KOPT-K1 (cell line): ENCODE data around the gene SGTA.

Experiments used
- H3K27ac ChIP-seq: fragments of 200-600 bp; sonication (generic); 2 replicates; pipeline ENCODE4 v1.5.1; 2016; ENCODE audit warnings: antibody characterized with exemption, mild to moderate bottlenecking, low read depth, low read length; ENCODE audit not compliant: poor library complexity, severe bottlenecking
- H3K36me3 ChIP-seq: fragments of 200-600 bp; sonication (generic); 2 replicates; pipeline ENCODE4 v1.5.1; 2017; ENCODE audit warnings: antibody characterized with exemption, mild to moderate bottlenecking, low read length, moderate library complexity; ENCODE audit not compliant: insufficient read depth
- H3K9me3 ChIP-seq: fragments of 200-600 bp; sonication (generic); 2 replicates; pipeline ENCODE4 v1.5.1; 2017; ENCODE audit warnings: antibody characterized with exemption, low read length, mild to moderate bottlenecking; ENCODE audit not compliant: insufficient read depth, poor library complexity, severe bottlenecking

SGTA gene

GRCh38 chr19:2771786-2772674, 11.0 kb downstream of the SGTA start:
- H3K9me3 ChIP-seq, result no peaks in the 10 kb centered on the region
- H3K27ac ChIP-seq, result no peak overlapping the region
- H3K36me3 ChIP-seq, result peaks cover 45% of the 10 kb centered on the region

- Histone ChIP-seq H3K9me3 (no peaks in the 10 kb centered on the region), H3K36me3 (peaks cover 58% of the 10 kb centered on the region), H3K27ac (no peak overlapping the region)
Observed at GRCh38 chr19:2770055-2771013, 12.7 kb downstream of the SGTA start.

GRCh38 chr19:2769218-2769617, 13.9 kb downstream of the SGTA start:
- no peak overlapping the region for H3K27ac ChIP-seq
- peaks cover 69% of the 10 kb centered on the region for H3K36me3 ChIP-seq
- no peaks in the 10 kb centered on the region for H3K9me3 ChIP-seq

GRCh38 chr19:2768365-2769132, 14.5 kb downstream of the SGTA start:
- Histone ChIP-seq H3K36me3 (peaks cover 76% of the 10 kb centered on the region), H3K9me3 (no peaks in the 10 kb centered on the region), H3K27ac (no peak overlapping the region)

GRCh38 chr19:2767688-2768087, 15.4 kb downstream of the SGTA start:
- H3K36me3 ChIP-seq, result peaks cover 84% of the 10 kb centered on the region
- H3K9me3 ChIP-seq, result no peaks in the 10 kb centered on the region
- H3K27ac ChIP-seq, result no peak overlapping the region

- Histone ChIP-seq H3K36me3 (peaks cover 88% of the 10 kb centered on the region), H3K9me3 (no peaks in the 10 kb centered on the region), H3K27ac (no peak overlapping the region)
Observed at GRCh38 chr19:2766594-2767372, 16.3 kb downstream of the SGTA start.

GRCh38 chr19:2765376-2765775, 17.7 kb downstream of the SGTA start:
- no peaks in the 10 kb centered on the region for H3K9me3 ChIP-seq
- peaks cover 93% of the 10 kb centered on the region for H3K36me3 ChIP-seq
- no peak overlapping the region for H3K27ac ChIP-seq

- Histone ChIP-seq H3K36me3 (peaks cover 94% of the 10 kb centered on the region), H3K9me3 (no peaks in the 10 kb centered on the region), H3K27ac (no peak overlapping the region)
Observed at GRCh38 chr19:2764945-2765344, 18.1 kb downstream of the SGTA start.

- Histone ChIP-seq H3K36me3 (peaks cover 97% of the 10 kb centered on the region), H3K9me3 (no peaks in the 10 kb centered on the region)
Observed at GRCh38 chr19:2763687-2764086, 19.4 kb downstream of the SGTA start.

GRCh38 chr19:2762783-2763496, 20.1 kb downstream of the SGTA start:
- Histone ChIP-seq H3K36me3 (peaks cover 96% of the 10 kb centered on the region), H3K9me3 (no peaks in the 10 kb centered on the region), H3K27ac (no peak overlapping the region)

More at GRCh38 chr19:2763687-2764086, 19.4 kb downstream of the SGTA start:
- H3K27ac ChIP-seq, result no peak overlapping the region

- Histone ChIP-seq H3K27ac (no peak overlapping the region), H3K9me3 (no peaks in the 10 kb centered on the region), H3K36me3 (peaks cover 96% of the 10 kb centered on the region)
Observed at GRCh38 chr19:2761876-2762782, 20.9 kb downstream of the SGTA start.

GRCh38 chr19:2761309-2761677, 21.8 kb downstream of the SGTA start:
- Histone ChIP-seq H3K36me3 (peaks cover 96% of the 10 kb centered on the region), H3K9me3 (no peaks in the 10 kb centered on the region), H3K27ac (no peak overlapping the region)

GRCh38 chr19:2759965-2760364, 23.1 kb downstream of the SGTA start:
- H3K27ac ChIP-seq, result no peak overlapping the region
- peaks cover 95% of the 10 kb centered on the region for H3K36me3 ChIP-seq

More at GRCh38 chr19:2759965-2760364, 23.1 kb downstream of the SGTA start:
- H3K9me3 ChIP-seq, result no peaks in the 10 kb centered on the region
